Liver (tissue), 9 donors: Measurements from ENCODE around the gene SURF1. TPM values are rescaled to one million over a fixed set of nuclear protein-coding genes. Genes with fewer than 3 reads are reported as not detected.

Experiments
- DNase-seq: peaks from one replicate; pipeline ENCODE4 v3.0.0-alpha.2; 2017; ENCODE audit warnings: low spot score
- H3K27ac ChIP-seq, 2 donors: one replicate each; pipeline ENCODE4 v1.7.0; 2013; ENCODE audit warnings: inconsistent platforms in 2 of 2, low read length in 2 of 2, control low read depth in 1 of 2, low read depth in 1 of 2, mild to moderate bottlenecking in 1 of 2
- H3K27me3 ChIP-seq, 4 donors: one replicate each; pipeline versions ENCODE4 v1.6.1 to v1.7.0; 2013; ENCODE audit warnings: low read length in 3 of 4, inconsistent platforms in 1 of 4, mild to moderate bottlenecking in 1 of 4, moderate library complexity in 1 of 4; ENCODE audit not compliant: control insufficient read depth in 4 of 4, insufficient read depth in 4 of 4
- H3K36me3 ChIP-seq, 4 donors: one replicate each; pipeline versions ENCODE4 v1.6.1 to v1.7.0; 2013; ENCODE audit warnings: low read length in 3 of 4, mild to moderate bottlenecking in 3 of 4, low read depth in 1 of 4, moderate library complexity in 1 of 4; ENCODE audit not compliant: control insufficient read depth in 4 of 4, insufficient read depth in 3 of 4
- H3K4me1 ChIP-seq, 4 donors: one replicate each; pipeline versions ENCODE4 v1.6.1 to v1.7.0; 2013; ENCODE audit warnings: low read length in 3 of 4, mild to moderate bottlenecking in 3 of 4, moderate library complexity in 1 of 4; ENCODE audit not compliant: control insufficient read depth in 4 of 4, insufficient read depth in 4 of 4
- H3K4me3 ChIP-seq, 3 donors: one replicate each; pipeline versions ENCODE4 v1.6.1 to v1.7.0; 2013; ENCODE audit warnings: low read length in 3 of 3, control low read depth in 1 of 3, low read depth in 1 of 3, mild to moderate bottlenecking in 1 of 3
- H3K9ac ChIP-seq, 2 donors: one replicate each; pipeline ENCODE4 v1.7.0; 2013; ENCODE audit warnings: low read length in 2 of 2, mild to moderate bottlenecking in 2 of 2, moderate library complexity in 2 of 2, control low read depth in 1 of 2, low read depth in 1 of 2
- H3K9me3 ChIP-seq, 4 donors: one replicate each; pipeline versions ENCODE4 v1.6.1 to v1.7.0; 2013; ENCODE audit warnings: low read length in 3 of 4; ENCODE audit not compliant: control insufficient read depth in 4 of 4
- CTCF ChIP-seq: fragments of 150-350 bp; IDR thresholded peaks from 2 replicates; pipeline ENCODE4 v1.5.1; 2017; ENCODE audit warnings: improper control_type of control experiment, low read depth, low read length; ENCODE audit not compliant: missing input control
- EGR1 ChIP-seq, 2 donors: IDR thresholded peaks; 2 replicates each; pipeline ENCODE4 v1.6.1; 2016 to 2018; ENCODE audit warnings: antibody characterized with exemption in 2 of 2, low read depth in 2 of 2
- FOXA1 ChIP-seq: IDR thresholded peaks from 2 replicates; pipeline ENCODE4 v1.6.1; 2016; ENCODE audit warnings: antibody characterized with exemption
- FOXA2 ChIP-seq: IDR thresholded peaks from 2 replicates; pipeline ENCODE4 v1.6.1; 2016; ENCODE audit warnings: antibody characterized with exemption
- HNF4A ChIP-seq, 2 donors: conservative IDR thresholded peaks; 2 replicates each; pipeline ENCODE4 v1.6.1; 2016; ENCODE audit warnings: antibody characterized with exemption in 2 of 2, mild to moderate bottlenecking in 2 of 2
- JUND ChIP-seq, 2 donors: IDR thresholded peaks; 2 replicates each; pipeline ENCODE4 v1.6.1; 2016; ENCODE audit warnings: antibody characterized with exemption in 2 of 2
- RAD21 ChIP-seq, 2 donors: IDR thresholded peaks; 2 replicates each; pipeline ENCODE4 v1.6.1; 2016; ENCODE audit warnings: antibody characterized with exemption in 2 of 2, mild to moderate bottlenecking in 2 of 2
- RXRA ChIP-seq, 2 donors: IDR thresholded peaks; 2 replicates each; pipeline ENCODE4 v1.6.1; 2017 to 2018; ENCODE audit warnings: antibody characterized with exemption in 2 of 2, mild to moderate bottlenecking in 1 of 2
- SP1 ChIP-seq: IDR thresholded peaks from 2 replicates; pipeline ENCODE4 v1.6.1; 2018; ENCODE audit warnings: antibody characterized with exemption, mild to moderate bottlenecking
- TAF1 ChIP-seq: conservative IDR thresholded peaks from 2 replicates; pipeline ENCODE4 v1.6.1; 2016; ENCODE audit warnings: antibody characterized with exemption, mild to moderate bottlenecking
- YY1 ChIP-seq: IDR thresholded peaks from 2 replicates; pipeline ENCODE4 v1.6.1; 2016; ENCODE audit warnings: antibody characterized with exemption, mild to moderate bottlenecking
- WGBS: extraction: QIAGEN DNeasy Blood & Tissue Kit; methylation state at CpG from one replicate; pipeline ENCODE4 v1.1.7; 2013; 5-methylcytosine and 5-hydroxymethylcytosine counted together
- polyA plus RNA-seq, 2 donors: library from polyadenylated mRNA; stranded (reverse) in 1 of 2; unstranded in 1 of 2; fragments of 200-250 nt in 1 of 2; fragments of >200 nt in 1 of 2; fragmentation: Nextera tagmentation in 1 of 2; extraction: Ambion mirVana in 1 of 2; gene quantifications; one replicate each; pipeline versions ENCODE4 v1.2.1 to v1.2.3, GENCODE V29; 2013 to 2015
- total RNA-seq, 2 donors: library from RNA; depleted of rRNA; stranded (reverse); fragments of >200 nt; gene quantifications; one replicate each; pipeline ENCODE4 v1.2.3, GENCODE V29; 2014
- TF ChIP-seq, protein P1 (sequence below): IDR thresholded peaks from 2 replicates; pipeline ENCODE4 v1.6.1; 2016; ENCODE audit warnings: antibody characterized with exemption, mild to moderate bottlenecking
- TF ChIP-seq, protein P2 (sequence below): IDR thresholded peaks from 2 replicates; pipeline ENCODE4 v1.6.1; 2016; ENCODE audit warnings: antibody characterized with exemption
- TF ChIP-seq, protein P3 (sequence below): IDR thresholded peaks from 2 replicates; pipeline ENCODE4 v1.6.1; 2016; ENCODE audit warnings: antibody characterized with exemption
- donor health status: healthy.
- donor health status: healthy.
- donor health status: healthy.
- donor health status: healthy.
- donor health status: healthy.

SURF1 gene
- total and polyA plus RNA-seq, 4 donors, result 20.7 to 106 (median 50.5) TPM

GRCh38 chr9:133323991-133324703, 32.1 kb downstream of the SURF1 start:
- no peaks in the 10 kb centered on the region for H3K9me3 ChIP-seq
- no peak overlapping the region for H3K4me3 ChIP-seq
- no peak overlapping the region for H3K27ac ChIP-seq
- H3K27me3 ChIP-seq, result no peaks in the 10 kb centered on the region
- H3K9ac ChIP-seq, result no peak overlapping the region
- H3K4me1 ChIP-seq, result no peaks in the 10 kb centered on the region
- no peaks in the 10 kb centered on the region for H3K36me3 ChIP-seq
- WGBS, result 84% methylated on average over 13 of the region's 13 CpGs
- TF ChIP-seq, protein P1, sequence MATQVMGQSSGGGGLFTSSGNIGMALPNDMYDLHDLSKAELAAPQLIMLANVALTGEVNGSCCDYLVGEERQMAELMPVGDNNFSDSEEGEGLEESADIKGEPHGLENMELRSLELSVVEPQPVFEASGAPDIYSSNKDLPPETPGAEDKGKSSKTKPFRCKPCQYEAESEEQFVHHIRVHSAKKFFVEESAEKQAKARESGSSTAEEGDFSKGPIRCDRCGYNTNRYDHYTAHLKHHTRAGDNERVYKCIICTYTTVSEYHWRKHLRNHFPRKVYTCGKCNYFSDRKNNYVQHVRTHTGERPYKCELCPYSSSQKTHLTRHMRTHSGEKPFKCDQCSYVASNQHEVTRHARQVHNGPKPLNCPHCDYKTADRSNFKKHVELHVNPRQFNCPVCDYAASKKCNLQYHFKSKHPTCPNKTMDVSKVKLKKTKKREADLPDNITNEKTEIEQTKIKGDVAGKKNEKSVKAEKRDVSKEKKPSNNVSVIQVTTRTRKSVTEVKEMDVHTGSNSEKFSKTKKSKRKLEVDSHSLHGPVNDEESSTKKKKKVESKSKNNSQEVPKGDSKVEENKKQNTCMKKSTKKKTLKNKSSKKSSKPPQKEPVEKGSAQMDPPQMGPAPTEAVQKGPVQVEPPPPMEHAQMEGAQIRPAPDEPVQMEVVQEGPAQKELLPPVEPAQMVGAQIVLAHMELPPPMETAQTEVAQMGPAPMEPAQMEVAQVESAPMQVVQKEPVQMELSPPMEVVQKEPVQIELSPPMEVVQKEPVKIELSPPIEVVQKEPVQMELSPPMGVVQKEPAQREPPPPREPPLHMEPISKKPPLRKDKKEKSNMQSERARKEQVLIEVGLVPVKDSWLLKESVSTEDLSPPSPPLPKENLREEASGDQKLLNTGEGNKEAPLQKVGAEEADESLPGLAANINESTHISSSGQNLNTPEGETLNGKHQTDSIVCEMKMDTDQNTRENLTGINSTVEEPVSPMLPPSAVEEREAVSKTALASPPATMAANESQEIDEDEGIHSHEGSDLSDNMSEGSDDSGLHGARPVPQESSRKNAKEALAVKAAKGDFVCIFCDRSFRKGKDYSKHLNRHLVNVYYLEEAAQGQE, result no peak
- no peak for DNase-seq

- DNase-seq, result no peak
- no peaks in the 10 kb centered on the region for H3K9me3 ChIP-seq
- H3K9ac ChIP-seq, result no peak overlapping the region
- TF ChIP-seq JUND (IDR thresholded peaks at IDR 0.05) (no peak), HNF4A (conservative IDR thresholded peaks at IDR 0.05) (no peak), RXRA (IDR thresholded peaks at IDR 0.05) (no peak), CTCF (no peak), EGR1 (IDR thresholded peaks at IDR 0.05; ENCODE audit: low read depth in 2 of 2) (no peak), FOXA1 (no peak), TAF1 (no peak), SP1 (no peak), RAD21 (IDR thresholded peaks at IDR 0.05) (no peak), FOXA2 (no peak), YY1 (no peak)
- TF ChIP-seq, protein P1, result no peak
- TF ChIP-seq, protein P2, sequence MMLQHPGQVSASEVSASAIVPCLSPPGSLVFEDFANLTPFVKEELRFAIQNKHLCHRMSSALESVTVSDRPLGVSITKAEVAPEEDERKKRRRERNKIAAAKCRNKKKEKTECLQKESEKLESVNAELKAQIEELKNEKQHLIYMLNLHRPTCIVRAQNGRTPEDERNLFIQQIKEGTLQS, result no peak
- TF ChIP-seq, protein P3, sequence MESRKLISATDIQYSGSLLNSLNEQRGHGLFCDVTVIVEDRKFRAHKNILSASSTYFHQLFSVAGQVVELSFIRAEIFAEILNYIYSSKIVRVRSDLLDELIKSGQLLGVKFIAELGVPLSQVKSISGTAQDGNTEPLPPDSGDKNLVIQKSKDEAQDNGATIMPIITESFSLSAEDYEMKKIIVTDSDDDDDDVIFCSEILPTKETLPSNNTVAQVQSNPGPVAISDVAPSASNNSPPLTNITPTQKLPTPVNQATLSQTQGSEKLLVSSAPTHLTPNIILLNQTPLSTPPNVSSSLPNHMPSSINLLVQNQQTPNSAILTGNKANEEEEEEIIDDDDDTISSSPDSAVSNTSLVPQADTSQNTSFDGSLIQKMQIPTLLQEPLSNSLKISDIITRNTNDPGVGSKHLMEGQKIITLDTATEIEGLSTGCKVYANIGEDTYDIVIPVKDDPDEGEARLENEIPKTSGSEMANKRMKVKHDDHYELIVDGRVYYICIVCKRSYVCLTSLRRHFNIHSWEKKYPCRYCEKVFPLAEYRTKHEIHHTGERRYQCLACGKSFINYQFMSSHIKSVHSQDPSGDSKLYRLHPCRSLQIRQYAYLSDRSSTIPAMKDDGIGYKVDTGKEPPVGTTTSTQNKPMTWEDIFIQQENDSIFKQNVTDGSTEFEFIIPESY, result no peak
- no peak overlapping the region for H3K4me3 ChIP-seq
- WGBS, result 91% methylated on average over 10 of the region's 10 CpGs
- H3K36me3 ChIP-seq, result no peaks in the 10 kb centered on the region
- H3K27me3 ChIP-seq, result no peaks in the 10 kb centered on the region
- no peak overlapping the region for H3K27ac ChIP-seq
- no peaks in the 10 kb centered on the region for H3K4me1 ChIP-seq
Observed at GRCh38 chr9:133323211-133323610, 33.1 kb downstream of the SURF1 start.
